SK-N-SH (cell line): ENCODE data around the gene CALHM1.

Experiments
- CHD2 ChIP-seq: fragments of 150-350 bp; IDR thresholded peaks from 2 replicates; pipeline ENCODE4 v1.6.1; 2018; ENCODE audit warnings: low read length; ENCODE audit not compliant: partially characterized antibody
- CTCF ChIP-seq: fragments of 200-600 bp; sonication (generic); IDR thresholded peaks from 2 replicates; pipeline ENCODE4 v1.6.1; 2017; ENCODE audit warnings: antibody characterized with exemption, mild to moderate bottlenecking, moderate library complexity
- EP300 ChIP-seq, 2 experiments: IDR thresholded peaks; 2 replicates each; pipeline versions ENCODE4 v1.4.0 to v1.6.1; 2012; ENCODE audit warnings: borderline replicate concordance in 1 of 2, low read depth in 1 of 2, low read length in 1 of 2
- FOXM1 ChIP-seq: IDR thresholded peaks from 2 replicates; pipeline ENCODE4 v1.4.0; 2012; ENCODE audit warnings: low read depth, mild to moderate bottlenecking
- GABPA ChIP-seq: IDR thresholded peaks from 2 replicates; pipeline ENCODE4 v1.4.0; 2012; ENCODE audit warnings: low read depth, mild to moderate bottlenecking
- NRF1 ChIP-seq: IDR thresholded peaks from 2 replicates; pipeline ENCODE4 v1.6.1; 2012; ENCODE audit warnings: low read depth, mild to moderate bottlenecking, low read length
- POLR2AphosphoS5 ChIP-seq: IDR thresholded peaks from 2 replicates; pipeline ENCODE4 v1.6.1; 2012; ENCODE audit warnings: low read depth, low read length
- REST ChIP-seq: IDR thresholded peaks from 2 replicates; pipeline ENCODE4 v1.6.1; 2012; ENCODE audit warnings: mild to moderate bottlenecking, low read depth, low read length, moderate library complexity
- SMC3 ChIP-seq: IDR thresholded peaks from 2 replicates; pipeline ENCODE4 v1.6.1; 2012; ENCODE audit warnings: low read depth, low read length, improper control_type of control experiment
- TAF1 ChIP-seq: IDR thresholded peaks from 2 replicates; pipeline ENCODE4 v1.6.1; 2012; ENCODE audit warnings: low read depth, mild to moderate bottlenecking, low read length, moderate library complexity, borderline replicate concordance
- YY1 ChIP-seq: IDR thresholded peaks from 2 replicates; pipeline ENCODE4 v1.4.0; 2012; ENCODE audit warnings: low read depth, mild to moderate bottlenecking
- ZBTB33 ChIP-seq: IDR thresholded peaks from 2 replicates; pipeline ENCODE4 v1.4.0; 2012; ENCODE audit warnings: low read depth, borderline replicate concordance
- TF ChIP-seq, protein P1 (sequence below): IDR thresholded peaks from 2 replicates; pipeline ENCODE4 v1.4.0; 2012; ENCODE audit warnings: low read depth, borderline replicate concordance
- TF ChIP-seq, protein P2 (sequence below): IDR thresholded peaks from 2 replicates; pipeline ENCODE4 v1.4.0; 2012; ENCODE audit warnings: low read depth

DNA sequence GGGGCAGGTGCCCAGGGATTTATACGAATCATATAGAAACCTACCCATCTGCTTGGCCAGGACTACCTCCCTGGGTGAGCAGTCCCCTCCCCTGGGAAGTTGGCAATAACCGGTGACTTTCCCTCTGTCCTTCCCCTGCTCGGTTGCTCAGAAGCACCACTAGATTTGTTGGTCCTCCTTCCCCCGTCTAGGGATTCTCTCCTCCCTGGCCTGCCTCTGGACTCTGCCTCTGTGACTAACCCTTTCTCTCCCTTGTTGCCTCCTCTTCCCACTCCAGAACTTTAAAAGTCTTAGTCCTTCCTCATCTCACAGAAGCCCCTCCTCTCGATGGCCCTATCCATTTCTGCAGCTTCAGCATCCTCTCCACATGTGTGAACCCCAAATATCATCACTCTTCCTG lies 10.5 kb upstream of the CALHM1 start:
- TF ChIP-seq CTCF (no peak), SMC3 (no peak), ZBTB33 (no peak), POLR2AphosphoS5 (no peak), GABPA (no peak), TAF1 (no peak), EP300 (IDR thresholded peaks at IDR 0.05; ENCODE audit: borderline replicate concordance in 1 of 2, low read depth in 1 of 2, low read length in 1 of 2) (no peak), CHD2 (no peak), REST (no peak), NRF1 (no peak), FOXM1 (no peak), YY1 (no peak)
- TF ChIP-seq, protein P1, sequence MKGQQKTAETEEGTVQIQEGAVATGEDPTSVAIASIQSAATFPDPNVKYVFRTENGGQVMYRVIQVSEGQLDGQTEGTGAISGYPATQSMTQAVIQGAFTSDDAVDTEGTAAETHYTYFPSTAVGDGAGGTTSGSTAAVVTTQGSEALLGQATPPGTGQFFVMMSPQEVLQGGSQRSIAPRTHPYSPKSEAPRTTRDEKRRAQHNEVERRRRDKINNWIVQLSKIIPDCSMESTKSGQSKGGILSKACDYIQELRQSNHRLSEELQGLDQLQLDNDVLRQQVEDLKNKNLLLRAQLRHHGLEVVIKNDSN = no peak
- TF ChIP-seq, protein P2, sequence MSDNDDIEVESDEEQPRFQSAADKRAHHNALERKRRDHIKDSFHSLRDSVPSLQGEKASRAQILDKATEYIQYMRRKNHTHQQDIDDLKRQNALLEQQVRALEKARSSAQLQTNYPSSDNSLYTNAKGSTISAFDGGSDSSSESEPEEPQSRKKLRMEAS = no peak
